ENCODE results near the gene P4HA1. TPM values are rescaled to one million over a fixed set of nuclear protein-coding genes. Genes with fewer than 3 reads are reported as not detected.
"Not testable (repeated sequence)": the region's sequence is repeated elsewhere in the genome, so short reads cannot be mapped to it uniquely, and the experiment has no call there.

Gene P4HA1
- total RNA-seq, 1 experiment from 2014 or later: 20.9 TPM

DNA sequence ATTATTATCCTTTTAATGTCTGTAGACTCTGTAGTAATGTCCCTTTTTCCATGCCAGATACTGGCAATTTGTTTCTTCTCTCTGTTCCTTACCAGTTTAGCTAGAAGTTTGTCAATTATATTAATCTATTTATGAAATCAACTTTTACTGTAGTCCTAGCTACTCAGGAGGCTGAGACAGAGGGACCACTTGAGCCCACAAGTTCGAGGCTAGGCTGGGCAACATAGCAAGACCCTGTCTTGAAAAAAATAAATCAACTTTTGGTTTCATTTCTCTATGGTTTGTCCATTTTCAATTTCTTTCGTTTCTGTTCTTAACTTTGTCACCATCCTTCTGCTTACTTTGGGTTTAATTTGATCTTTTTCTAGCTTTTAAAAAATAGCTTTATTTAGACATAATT lies 99.6 kb downstream of the P4HA1 start:
- Mint-ChIP-seq H3K4me1 (ENCODE audit: low read depth, unreplicated experiment) (no peaks in the 10 kb centered on the region), H3K27me3 (ENCODE audit: unreplicated experiment) (no peaks in the 10 kb centered on the region), H3K4me3 (ENCODE audit: low read depth, unreplicated experiment) (no peak overlapping the region), H3K27ac (ENCODE audit: unreplicated experiment) (no peak overlapping the region), H3K36me3 (ENCODE audit: insufficient read depth, unreplicated experiment) (peaks cover 9% of the 10 kb centered on the region), H3K9me3 (ENCODE audit: low read depth, unreplicated experiment) (no peaks in the 10 kb centered on the region)
- DNase-seq: no peak
- intact Hi-C loops (cut with micrococcal nuclease; ENCODE audit: unreplicated experiment): no loop called here
- CTCF ChIA-PET: interaction anchor here (0.5 kb wide), 1 partner anchor 8 kb away, joined by 3 read pairs; no protein-coding TSS in a partner anchor
- BruUV-seq (replicated peaks): no TSS peak
- TF ChIP-seq, protein P1, sequence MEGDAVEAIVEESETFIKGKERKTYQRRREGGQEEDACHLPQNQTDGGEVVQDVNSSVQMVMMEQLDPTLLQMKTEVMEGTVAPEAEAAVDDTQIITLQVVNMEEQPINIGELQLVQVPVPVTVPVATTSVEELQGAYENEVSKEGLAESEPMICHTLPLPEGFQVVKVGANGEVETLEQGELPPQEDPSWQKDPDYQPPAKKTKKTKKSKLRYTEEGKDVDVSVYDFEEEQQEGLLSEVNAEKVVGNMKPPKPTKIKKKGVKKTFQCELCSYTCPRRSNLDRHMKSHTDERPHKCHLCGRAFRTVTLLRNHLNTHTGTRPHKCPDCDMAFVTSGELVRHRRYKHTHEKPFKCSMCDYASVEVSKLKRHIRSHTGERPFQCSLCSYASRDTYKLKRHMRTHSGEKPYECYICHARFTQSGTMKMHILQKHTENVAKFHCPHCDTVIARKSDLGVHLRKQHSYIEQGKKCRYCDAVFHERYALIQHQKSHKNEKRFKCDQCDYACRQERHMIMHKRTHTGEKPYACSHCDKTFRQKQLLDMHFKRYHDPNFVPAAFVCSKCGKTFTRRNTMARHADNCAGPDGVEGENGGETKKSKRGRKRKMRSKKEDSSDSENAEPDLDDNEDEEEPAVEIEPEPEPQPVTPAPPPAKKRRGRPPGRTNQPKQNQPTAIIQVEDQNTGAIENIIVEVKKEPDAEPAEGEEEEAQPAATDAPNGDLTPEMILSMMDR (IDR thresholded peaks at IDR 0.05; ENCODE audit: unreplicated experiment): no peak

- BruUV-seq (replicated peaks); CTCF ChIA-PET; H3K4me3 Mint-ChIP-seq (ENCODE audit: low read depth, unreplicated experiment); H3K4me1 Mint-ChIP-seq (ENCODE audit: low read depth, unreplicated experiment); intact Hi-C loops (cut with micrococcal nuclease; ENCODE audit: unreplicated experiment); H3K27ac Mint-ChIP-seq (ENCODE audit: unreplicated experiment); H3K36me3 Mint-ChIP-seq (ENCODE audit: insufficient read depth, unreplicated experiment); H3K9me3 Mint-ChIP-seq (ENCODE audit: low read depth, unreplicated experiment); H3K27me3 Mint-ChIP-seq (ENCODE audit: unreplicated experiment); DNase-seq: not testable (repeated sequence)
Observed at GRCh38 chr10:72995459-72995858, 101.2 kb downstream of the P4HA1 start.

DNA sequence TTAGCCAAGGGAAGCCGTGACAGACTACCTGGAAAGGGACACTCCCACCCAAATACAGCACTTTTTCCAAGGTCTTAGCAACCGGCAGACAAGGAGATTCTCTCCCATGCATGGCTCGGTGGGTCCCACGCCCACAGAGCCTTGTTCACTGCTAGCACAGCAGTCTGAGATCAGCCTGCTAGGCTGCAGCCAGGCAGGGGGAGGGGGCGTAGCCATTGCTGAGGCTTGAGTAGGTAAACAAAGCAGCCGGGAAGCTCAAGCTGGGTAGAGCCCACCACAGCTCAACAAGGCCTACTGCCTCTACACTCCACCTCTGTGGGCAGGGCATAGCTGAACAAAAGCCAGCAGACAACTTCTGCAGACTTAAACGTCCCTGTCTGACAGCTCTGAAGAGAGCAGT lies 106.9 kb downstream of the P4HA1 start:
- DNase-seq; H3K27me3 Mint-ChIP-seq (ENCODE audit: unreplicated experiment); H3K4me1 Mint-ChIP-seq (ENCODE audit: low read depth, unreplicated experiment); H3K4me3 Mint-ChIP-seq (ENCODE audit: low read depth, unreplicated experiment); BruUV-seq (replicated peaks); H3K9me3 Mint-ChIP-seq (ENCODE audit: low read depth, unreplicated experiment); H3K36me3 Mint-ChIP-seq (ENCODE audit: insufficient read depth, unreplicated experiment); H3K27ac Mint-ChIP-seq (ENCODE audit: unreplicated experiment); intact Hi-C loops (cut with micrococcal nuclease; ENCODE audit: unreplicated experiment): not testable (repeated sequence)
- CTCF ChIA-PET: interaction anchor here (1.4 kb wide), 1 partner anchor 875 kb away, joined by 3 read pairs; no protein-coding TSS in a partner anchor

DNA sequence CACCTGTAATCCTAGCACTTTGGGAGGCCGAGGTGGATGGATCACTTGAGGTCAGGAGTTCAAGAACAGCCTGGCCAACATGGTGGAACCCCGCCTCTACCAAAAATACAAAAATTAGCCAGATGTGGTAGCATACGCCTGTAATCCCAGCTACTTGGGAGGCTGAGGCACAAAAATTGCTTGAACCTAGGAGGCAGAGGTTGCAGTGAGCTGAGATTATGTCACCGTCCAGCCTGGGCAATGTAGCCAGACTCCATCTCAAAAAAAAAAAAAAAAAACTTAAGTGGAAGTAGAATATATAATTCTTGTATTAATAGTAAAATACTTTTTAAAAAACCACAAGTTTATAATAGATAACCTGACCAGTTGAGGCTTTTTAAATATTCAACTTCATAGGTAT lies 112.0 kb downstream of the P4HA1 start:
- H3K36me3 Mint-ChIP-seq (ENCODE audit: insufficient read depth, unreplicated experiment); H3K4me3 Mint-ChIP-seq (ENCODE audit: low read depth, unreplicated experiment); BruUV-seq (replicated peaks); H3K27ac Mint-ChIP-seq (ENCODE audit: unreplicated experiment); H3K4me1 Mint-ChIP-seq (ENCODE audit: low read depth, unreplicated experiment); DNase-seq; H3K9me3 Mint-ChIP-seq (ENCODE audit: low read depth, unreplicated experiment); H3K27me3 Mint-ChIP-seq (ENCODE audit: unreplicated experiment); intact Hi-C loops (cut with micrococcal nuclease; ENCODE audit: unreplicated experiment): not testable (repeated sequence)
- CTCF ChIA-PET: interaction anchor here (0.6 kb wide), 1 partner anchor 16 kb away, joined by 6 read pairs; no protein-coding TSS in a partner anchor

GRCh38 chr10:72981882-72982529 lies 114.7 kb downstream of the P4HA1 start:
- TF ChIP-seq, protein P1 (IDR thresholded peaks at IDR 0.05; ENCODE audit: unreplicated experiment): no peak
- Mint-ChIP-seq H3K27ac (ENCODE audit: unreplicated experiment) (no peak overlapping the region), H3K4me1 (ENCODE audit: low read depth, unreplicated experiment) (no peaks in the 10 kb centered on the region), H3K9me3 (ENCODE audit: low read depth, unreplicated experiment) (peaks cover 25% of the 10 kb centered on the region), H3K27me3 (ENCODE audit: unreplicated experiment) (no peaks in the 10 kb centered on the region), H3K4me3 (ENCODE audit: low read depth, unreplicated experiment) (no peak overlapping the region), H3K36me3 (ENCODE audit: insufficient read depth, unreplicated experiment) (no peaks in the 10 kb centered on the region)
- no TSS peak for BruUV-seq (replicated peaks)
- CTCF ChIA-PET: no interaction called here
- intact Hi-C loops (cut with micrococcal nuclease; ENCODE audit: unreplicated experiment): no loop called here
- DNase-seq: no peak

Measured in Calu3 (cell line).